GM13977 (cell line): ENCODE results near the gene TCL1B.

Source experiments
- DNase-seq: peaks from one replicate; pipeline ENCODE4 v3.0.0; 2012; ENCODE audit warnings: low spot score
- in situ Hi-C: fragments of 300-500 bp; cut with MboI; formaldehyde crosslinking; loops from one replicate; pipeline ENCODE4 v1.12.0; 2022; ENCODE audit warnings: low sequenced_read_pairs, low pct_unique_long_range_greater_than_20kb, mixed read lengths, inconsistent platforms; ENCODE audit not compliant: unreplicated experiment
- TF ChIP-seq, protein P1 (sequence below): IDR thresholded peaks from 2 replicates; pipeline ENCODE4 v1.5.1; 2012; ENCODE audit warnings: mild to moderate bottlenecking, control low read depth; ENCODE audit not compliant: insufficient read depth; ENCODE audit errors: extremely low read depth, missing control alignments

Gene TCL1B

DNA sequence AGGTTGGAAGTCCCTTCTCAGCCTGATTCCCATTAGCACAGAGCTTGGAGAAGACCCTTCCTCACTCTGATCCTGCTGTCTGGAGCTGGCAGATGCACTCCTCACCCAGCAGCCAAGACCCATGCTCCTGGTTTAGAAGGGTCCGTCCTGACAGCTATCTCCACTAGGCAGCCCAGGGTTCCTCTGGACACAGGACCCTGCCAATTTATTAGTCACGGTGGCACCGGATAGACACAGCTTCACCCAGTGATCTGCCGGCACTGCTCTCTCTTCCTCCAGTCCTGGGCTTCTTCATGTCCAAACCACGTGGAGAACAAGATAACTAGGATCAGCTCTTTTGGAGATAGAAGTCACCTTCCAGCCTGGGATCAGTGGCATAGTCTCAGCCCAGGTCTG lies 26.2 kb upstream of the TCL1B start:
- TF ChIP-seq, protein P1, sequence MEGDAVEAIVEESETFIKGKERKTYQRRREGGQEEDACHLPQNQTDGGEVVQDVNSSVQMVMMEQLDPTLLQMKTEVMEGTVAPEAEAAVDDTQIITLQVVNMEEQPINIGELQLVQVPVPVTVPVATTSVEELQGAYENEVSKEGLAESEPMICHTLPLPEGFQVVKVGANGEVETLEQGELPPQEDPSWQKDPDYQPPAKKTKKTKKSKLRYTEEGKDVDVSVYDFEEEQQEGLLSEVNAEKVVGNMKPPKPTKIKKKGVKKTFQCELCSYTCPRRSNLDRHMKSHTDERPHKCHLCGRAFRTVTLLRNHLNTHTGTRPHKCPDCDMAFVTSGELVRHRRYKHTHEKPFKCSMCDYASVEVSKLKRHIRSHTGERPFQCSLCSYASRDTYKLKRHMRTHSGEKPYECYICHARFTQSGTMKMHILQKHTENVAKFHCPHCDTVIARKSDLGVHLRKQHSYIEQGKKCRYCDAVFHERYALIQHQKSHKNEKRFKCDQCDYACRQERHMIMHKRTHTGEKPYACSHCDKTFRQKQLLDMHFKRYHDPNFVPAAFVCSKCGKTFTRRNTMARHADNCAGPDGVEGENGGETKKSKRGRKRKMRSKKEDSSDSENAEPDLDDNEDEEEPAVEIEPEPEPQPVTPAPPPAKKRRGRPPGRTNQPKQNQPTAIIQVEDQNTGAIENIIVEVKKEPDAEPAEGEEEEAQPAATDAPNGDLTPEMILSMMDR, result no peak
- DNase-seq, result no peak
- in situ Hi-C loops, result no loop called here

DNA sequence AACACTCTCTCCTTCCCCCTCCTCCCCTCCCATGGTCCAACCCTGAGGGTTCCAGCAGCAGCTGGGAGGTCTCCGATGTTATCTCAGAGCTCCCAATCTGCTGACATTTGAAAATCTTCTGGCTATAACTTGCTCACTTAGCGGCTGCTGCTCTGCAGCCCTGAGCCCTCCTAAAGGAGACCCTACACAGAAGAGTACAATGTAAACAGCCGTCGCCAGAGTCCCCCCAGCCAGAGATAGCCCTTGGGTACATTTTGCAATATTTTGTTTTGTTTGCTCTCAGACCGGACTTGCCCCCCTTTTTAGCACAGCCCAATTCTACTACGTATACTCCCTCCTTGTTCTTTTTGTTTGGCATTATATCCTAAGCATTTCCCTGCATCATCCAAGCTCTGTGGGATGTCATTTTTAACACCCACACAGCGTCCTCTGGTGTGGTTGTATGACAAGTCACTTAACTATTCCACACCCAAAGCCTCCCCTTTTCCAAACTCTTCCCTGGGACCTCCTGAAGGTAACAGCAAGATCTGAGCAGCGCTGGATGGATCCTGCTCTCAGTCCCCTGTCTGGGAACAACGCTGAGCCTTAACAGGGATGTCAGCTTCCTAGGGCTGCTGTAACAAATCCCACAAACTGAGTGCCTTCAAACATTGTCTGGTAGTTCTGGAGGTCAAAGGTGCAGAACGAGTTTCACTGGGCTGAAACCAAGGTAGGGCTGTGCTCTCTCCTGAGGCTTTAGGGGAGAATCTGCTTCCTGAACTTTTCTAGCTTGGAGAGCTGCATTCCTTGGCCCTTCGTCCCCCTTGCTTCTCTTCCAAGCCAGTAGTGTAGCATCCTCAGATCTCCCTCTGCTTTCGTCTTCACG lies 25.3 kb upstream of the TCL1B start:
- DNase-seq, result no peak
- in situ Hi-C loops, result no loop called here
- TF ChIP-seq, protein P1, result no peak

DNA sequence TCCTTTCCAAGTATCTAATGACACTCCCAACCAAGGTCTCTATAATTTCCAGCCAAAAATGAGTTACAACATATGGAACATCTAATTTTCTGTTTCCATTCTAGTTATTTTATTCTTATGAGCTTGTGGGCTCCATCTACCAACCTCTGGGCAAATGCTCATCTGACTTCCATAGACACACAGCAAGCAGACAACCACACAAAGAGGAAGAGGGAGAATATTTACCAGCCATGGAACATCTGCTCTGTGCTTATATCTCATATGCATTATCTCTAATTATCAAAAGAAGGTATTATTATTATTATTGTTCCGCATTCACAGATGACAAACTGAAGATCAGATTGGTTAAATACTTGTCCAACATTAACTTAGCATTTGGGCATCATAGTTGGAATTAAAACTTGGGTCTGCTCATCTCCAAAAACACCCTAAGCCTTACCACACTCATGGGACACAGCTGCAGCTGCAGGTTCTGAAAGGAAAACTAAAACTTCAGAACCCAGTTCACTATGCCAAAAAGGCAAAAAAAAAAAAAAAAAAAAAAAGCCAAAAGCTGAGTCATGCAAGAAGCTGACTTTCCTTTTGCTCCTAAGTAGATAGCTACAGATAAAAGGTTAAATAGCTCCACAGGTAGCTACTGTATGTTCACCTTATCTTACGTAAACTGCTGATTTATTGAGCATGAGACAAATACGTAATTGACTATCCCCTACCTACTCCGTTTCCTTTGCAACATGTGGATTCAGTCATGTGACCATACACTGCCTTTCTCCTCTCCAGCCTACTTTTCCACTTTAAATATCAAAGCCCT lies 23.6 kb upstream of the TCL1B start:
- TF ChIP-seq, protein P1, result no peak
- DNase-seq, result peak; percentile 50
- in situ Hi-C loops, result no loop called here

DNA sequence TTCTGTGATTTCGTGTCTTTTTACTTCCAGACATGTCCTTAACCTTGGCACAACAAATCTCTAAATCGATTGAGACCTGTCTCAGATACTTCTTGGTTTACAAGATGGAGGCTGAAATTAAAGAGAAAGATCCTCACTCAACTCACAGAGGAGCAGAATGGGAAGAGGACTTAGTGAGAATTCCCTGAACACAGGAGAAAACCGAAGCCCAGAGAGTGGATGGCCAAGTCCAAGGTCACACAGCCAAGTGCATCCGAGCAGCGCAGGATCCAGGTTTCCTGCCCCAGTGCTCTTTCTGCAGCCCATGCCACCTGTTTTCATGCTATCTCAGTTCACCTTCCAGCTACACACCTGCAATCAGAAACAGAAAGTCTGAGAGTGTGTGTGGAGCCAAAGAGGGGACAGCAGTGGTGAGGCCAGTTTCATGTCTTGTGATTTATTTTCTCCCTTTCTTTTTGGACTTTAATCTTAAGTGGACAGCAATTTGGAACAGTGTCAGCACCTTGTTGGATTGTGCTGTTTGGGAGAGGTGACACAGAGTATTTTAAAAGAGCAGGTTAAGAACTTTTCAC lies 22.9 kb upstream of the TCL1B start:
- DNase-seq, result no peak
- TF ChIP-seq, protein P1, result no peak
- in situ Hi-C loops, result no loop called here

DNA sequence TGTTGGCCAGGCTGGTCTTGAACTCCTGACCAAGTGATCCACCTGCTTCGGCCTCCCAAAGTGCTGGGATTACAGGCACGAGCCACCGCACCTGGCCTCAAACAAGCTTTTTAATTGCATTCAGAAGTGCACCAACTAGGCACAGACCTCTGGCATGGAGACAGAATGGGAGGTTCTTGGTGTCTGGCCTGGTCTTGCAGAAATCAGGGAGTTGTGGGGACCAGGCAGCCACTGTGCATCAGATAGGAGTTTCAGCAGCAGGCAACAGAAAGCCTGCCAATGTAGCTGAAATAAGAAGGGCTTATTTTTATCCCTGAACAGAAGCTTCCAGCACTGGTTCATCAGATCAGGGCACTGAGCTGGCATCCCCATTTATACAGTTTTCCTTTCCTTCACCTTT lies 22.2 kb upstream of the TCL1B start:
- in situ Hi-C loops, result no loop called here
- DNase-seq, result no peak

DNA sequence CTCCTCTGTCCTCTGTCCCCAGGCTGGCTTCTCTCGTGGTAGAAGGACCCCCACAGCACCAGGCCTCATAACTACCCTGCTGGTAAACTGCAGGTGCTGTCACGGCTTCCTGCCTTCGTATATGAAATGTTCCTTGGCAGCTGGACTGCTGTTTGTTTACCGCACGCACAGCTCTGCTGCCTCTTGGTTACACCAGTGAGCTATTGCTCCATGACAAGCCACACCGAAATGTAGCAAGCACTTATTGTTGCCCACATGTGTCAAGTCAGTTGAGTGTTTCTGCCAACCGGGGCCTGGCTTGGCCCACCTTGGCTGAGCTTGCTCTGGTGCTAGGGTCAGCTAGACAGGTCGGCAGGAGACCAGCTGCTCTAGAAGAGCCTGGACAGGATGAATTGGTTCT lies 21.7 kb upstream of the TCL1B start:
- in situ Hi-C loops, result no loop called here
- DNase-seq, result no peak
- TF ChIP-seq, protein P1, result no peak

More for the DNA sequence above, 22.2 kb upstream of the TCL1B start:
- TF ChIP-seq, protein P1, result no peak
